Erythroblast (primary cell): ENCODE results near the gene CLBA1.

Experiments
- GATA1 ChIP-seq: IDR thresholded peaks from 2 replicates; pipeline ENCODE4 v1.6.1; 2011; ENCODE audit warnings: low read depth, mild to moderate bottlenecking, control low read depth, low read length, moderate library complexity
- POLR2A ChIP-seq: IDR thresholded peaks from 2 replicates; pipeline ENCODE4 v1.6.1; 2011; ENCODE audit warnings: mild to moderate bottlenecking, low read length

DNA sequence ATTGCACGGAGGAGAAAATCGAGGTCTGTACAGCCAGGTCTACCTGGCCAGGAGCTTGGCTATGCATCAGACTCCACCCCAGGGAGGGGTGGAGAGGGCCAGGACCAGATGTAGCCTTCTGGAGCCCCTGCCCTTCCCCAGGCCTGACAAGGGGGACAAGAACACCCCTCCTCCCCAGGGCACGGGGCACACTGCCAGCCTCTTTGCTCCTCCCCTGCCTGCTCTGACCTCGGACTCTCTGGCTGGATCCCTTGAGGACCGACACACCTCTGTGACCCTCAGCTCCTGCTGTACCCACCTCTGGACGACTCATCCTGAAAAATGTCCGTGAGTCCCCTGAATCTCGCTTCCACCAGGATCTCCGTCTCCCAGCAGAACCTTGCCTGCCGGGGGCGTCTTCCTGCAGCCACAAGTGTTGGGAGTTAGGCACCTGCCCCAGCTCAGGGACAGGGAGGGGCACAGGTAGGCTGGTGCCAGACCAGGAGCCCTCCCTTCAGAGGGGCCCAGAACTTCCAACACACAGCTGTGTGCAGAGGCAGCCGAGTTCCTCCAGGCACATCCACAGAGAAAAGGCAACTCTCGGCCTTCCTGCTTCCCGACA is 29.2 kb upstream of the CLBA1 start:
- TF ChIP-seq POLR2A (no peak), GATA1 (no peak)
